Activated naive CD8-positive, alpha-beta T cell treated with anti-CD3 and anti-CD28 coated beads, Interleukin-2, amount 50 U/mL, for 24 hours (primary cell): ENCODE results near the gene TNS3.

ENCODE experiments used
- ATAC-seq: fragments of 150-1000 bp; cut with Tn5 transposase; one replicate; pipeline ENCODE4 v1.10.0; 2021
- DNase-seq: peaks from one replicate; pipeline ENCODE4 v3.0.0; 2021
- H3K27ac Mint-ChIP-seq: one replicate; pipeline ENCODE4 v1.8.0; 2021; ENCODE audit warnings: mild to moderate bottlenecking, mixed read lengths
- H3K27me3 Mint-ChIP-seq: one replicate; pipeline ENCODE4 v1.8.0; 2021; ENCODE audit warnings: mixed read lengths
- H3K36me3 Mint-ChIP-seq: one replicate; pipeline ENCODE4 v1.8.0; 2021; ENCODE audit warnings: low read depth, mixed read lengths
- H3K4me1 Mint-ChIP-seq: one replicate; pipeline ENCODE4 v1.8.0; 2021; ENCODE audit warnings: mixed read lengths
- H3K4me3 Mint-ChIP-seq: one replicate; pipeline ENCODE4 v1.8.0; 2021; ENCODE audit warnings: mild to moderate bottlenecking, moderate library complexity, mixed read lengths
- H3K9me3 Mint-ChIP-seq: one replicate; pipeline ENCODE4 v1.8.0; 2021; ENCODE audit warnings: mixed read lengths

TNS3 gene

GRCh38 chr7:47356261-47356660, 225.7 kb downstream of the TNS3 start:
- no peaks in the 10 kb centered on the region for H3K9me3 Mint-ChIP-seq
- H3K27me3 Mint-ChIP-seq, result no peaks in the 10 kb centered on the region
- no peak overlapping the region for H3K4me3 Mint-ChIP-seq
- DNase-seq (no peak), ATAC-seq (no peak)
- H3K36me3 Mint-ChIP-seq, result peaks cover 1% of the 10 kb centered on the region
- H3K4me1 Mint-ChIP-seq, result peaks cover 2% of the 10 kb centered on the region
- no peak overlapping the region for H3K27ac Mint-ChIP-seq

GRCh38 chr7:47355684-47356083, 226.2 kb downstream of the TNS3 start:
- DNase-seq (no peak), ATAC-seq (no peak)
- no peaks in the 10 kb centered on the region for H3K36me3 Mint-ChIP-seq
- no peaks in the 10 kb centered on the region for H3K9me3 Mint-ChIP-seq
- no peak overlapping the region for H3K4me3 Mint-ChIP-seq
- H3K27me3 Mint-ChIP-seq, result no peaks in the 10 kb centered on the region
- H3K27ac Mint-ChIP-seq, result no peak overlapping the region
- H3K4me1 Mint-ChIP-seq, result no peaks in the 10 kb centered on the region

GRCh38 chr7:47354831-47355541, 226.9 kb downstream of the TNS3 start:
- Mint-ChIP-seq H3K4me1 (no peaks in the 10 kb centered on the region), H3K27me3 (no peaks in the 10 kb centered on the region), H3K9me3 (no peaks in the 10 kb centered on the region), H3K4me3 (no peak overlapping the region), H3K27ac (no peak overlapping the region), H3K36me3 (no peaks in the 10 kb centered on the region)
- ATAC-seq (no peak), DNase-seq (no peak)

- H3K27ac Mint-ChIP-seq, result no peak overlapping the region
- ATAC-seq (no peak), DNase-seq (no peak)
- H3K36me3 Mint-ChIP-seq, result no peaks in the 10 kb centered on the region
- no peaks in the 10 kb centered on the region for H3K9me3 Mint-ChIP-seq
- no peaks in the 10 kb centered on the region for H3K27me3 Mint-ChIP-seq
- H3K4me3 Mint-ChIP-seq, result no peak overlapping the region
- H3K4me1 Mint-ChIP-seq, result no peaks in the 10 kb centered on the region
Observed at GRCh38 chr7:47354071-47354470, 227.8 kb downstream of the TNS3 start.

- ATAC-seq, result no peak
- Mint-ChIP-seq H3K4me3 (no peak overlapping the region), H3K36me3 (no peaks in the 10 kb centered on the region), H3K27ac (no peak overlapping the region), H3K4me1 (no peaks in the 10 kb centered on the region), H3K27me3 (no peaks in the 10 kb centered on the region), H3K9me3 (no peaks in the 10 kb centered on the region)
- DNase-seq, result no peak
Observed at GRCh38 chr7:47352394-47352968, 229.4 kb downstream of the TNS3 start.

GRCh38 chr7:47351233-47352154, 230.4 kb downstream of the TNS3 start:
- DNase-seq (no peak), ATAC-seq (no peak)
- no peaks in the 10 kb centered on the region for H3K27me3 Mint-ChIP-seq
- no peaks in the 10 kb centered on the region for H3K4me1 Mint-ChIP-seq
- no peak overlapping the region for H3K27ac Mint-ChIP-seq
- no peaks in the 10 kb centered on the region for H3K36me3 Mint-ChIP-seq
- H3K4me3 Mint-ChIP-seq, result no peak overlapping the region
- H3K9me3 Mint-ChIP-seq, result no peaks in the 10 kb centered on the region

GRCh38 chr7:47350425-47350824, 231.5 kb downstream of the TNS3 start:
- ATAC-seq (no peak), DNase-seq (no peak)
- Mint-ChIP-seq H3K9me3 (no peaks in the 10 kb centered on the region), H3K27me3 (no peaks in the 10 kb centered on the region), H3K27ac (no peak overlapping the region), H3K4me1 (no peaks in the 10 kb centered on the region), H3K36me3 (no peaks in the 10 kb centered on the region), H3K4me3 (no peak overlapping the region)

- H3K4me3 Mint-ChIP-seq, result no peak overlapping the region
- no peaks in the 10 kb centered on the region for H3K36me3 Mint-ChIP-seq
- no peaks in the 10 kb centered on the region for H3K4me1 Mint-ChIP-seq
Observed at GRCh38 chr7:47349401-47349800, 232.5 kb downstream of the TNS3 start.

GRCh38 chr7:47347816-47348385, 234.0 kb downstream of the TNS3 start:
- H3K4me3 Mint-ChIP-seq, result no peak overlapping the region
- H3K9me3 Mint-ChIP-seq, result no peaks in the 10 kb centered on the region
- no peaks in the 10 kb centered on the region for H3K4me1 Mint-ChIP-seq
- H3K27ac Mint-ChIP-seq, result no peak overlapping the region
- H3K36me3 Mint-ChIP-seq, result no peaks in the 10 kb centered on the region
- no peaks in the 10 kb centered on the region for H3K27me3 Mint-ChIP-seq
- no peak for ATAC-seq
- no peak for DNase-seq

More at GRCh38 chr7:47349401-47349800, 232.5 kb downstream of the TNS3 start:
- ATAC-seq (no peak), DNase-seq (no peak)
- Mint-ChIP-seq H3K27me3 (no peaks in the 10 kb centered on the region), H3K27ac (no peak overlapping the region), H3K9me3 (no peaks in the 10 kb centered on the region)

GRCh38 chr7:47347346-47347745, 234.6 kb downstream of the TNS3 start:
- ATAC-seq (no peak), DNase-seq (no peak)
- no peaks in the 10 kb centered on the region for H3K4me1 Mint-ChIP-seq
- H3K9me3 Mint-ChIP-seq, result no peaks in the 10 kb centered on the region
- no peak overlapping the region for H3K27ac Mint-ChIP-seq
- H3K36me3 Mint-ChIP-seq, result no peaks in the 10 kb centered on the region
- no peaks in the 10 kb centered on the region for H3K27me3 Mint-ChIP-seq
- H3K4me3 Mint-ChIP-seq, result no peak overlapping the region

- DNase-seq, result no peak
- no peak for ATAC-seq
- H3K4me1 Mint-ChIP-seq, result no peaks in the 10 kb centered on the region
- H3K27ac Mint-ChIP-seq, result no peak overlapping the region
- H3K9me3 Mint-ChIP-seq, result no peaks in the 10 kb centered on the region
- no peaks in the 10 kb centered on the region for H3K27me3 Mint-ChIP-seq
- no peaks in the 10 kb centered on the region for H3K36me3 Mint-ChIP-seq
- H3K4me3 Mint-ChIP-seq, result no peak overlapping the region
Observed at GRCh38 chr7:47346377-47346914, 235.5 kb downstream of the TNS3 start.

GRCh38 chr7:47345857-47346298, 236.0 kb downstream of the TNS3 start:
- Mint-ChIP-seq H3K27me3 (no peaks in the 10 kb centered on the region), H3K4me1 (no peaks in the 10 kb centered on the region), H3K4me3 (no peak overlapping the region), H3K27ac (no peak overlapping the region), H3K36me3 (no peaks in the 10 kb centered on the region), H3K9me3 (no peaks in the 10 kb centered on the region)
- no peak for ATAC-seq
- no peak for DNase-seq

- DNase-seq, result no peak
- Mint-ChIP-seq H3K27ac (no peak overlapping the region), H3K4me1 (no peaks in the 10 kb centered on the region), H3K9me3 (no peaks in the 10 kb centered on the region), H3K27me3 (no peaks in the 10 kb centered on the region), H3K4me3 (no peak overlapping the region), H3K36me3 (no peaks in the 10 kb centered on the region)
- no peak for ATAC-seq
Observed at GRCh38 chr7:47344171-47344955, 237.5 kb downstream of the TNS3 start.

- Mint-ChIP-seq H3K4me3 (no peak overlapping the region), H3K36me3 (no peaks in the 10 kb centered on the region), H3K27me3 (no peaks in the 10 kb centered on the region), H3K9me3 (no peaks in the 10 kb centered on the region), H3K4me1 (no peaks in the 10 kb centered on the region), H3K27ac (no peak overlapping the region)
- DNase-seq (no peak), ATAC-seq (no peak)
Observed at GRCh38 chr7:47343061-47343455, 238.9 kb downstream of the TNS3 start.
